ENCODE data around the gene RNF121.

The RNF121 gene

DNA sequence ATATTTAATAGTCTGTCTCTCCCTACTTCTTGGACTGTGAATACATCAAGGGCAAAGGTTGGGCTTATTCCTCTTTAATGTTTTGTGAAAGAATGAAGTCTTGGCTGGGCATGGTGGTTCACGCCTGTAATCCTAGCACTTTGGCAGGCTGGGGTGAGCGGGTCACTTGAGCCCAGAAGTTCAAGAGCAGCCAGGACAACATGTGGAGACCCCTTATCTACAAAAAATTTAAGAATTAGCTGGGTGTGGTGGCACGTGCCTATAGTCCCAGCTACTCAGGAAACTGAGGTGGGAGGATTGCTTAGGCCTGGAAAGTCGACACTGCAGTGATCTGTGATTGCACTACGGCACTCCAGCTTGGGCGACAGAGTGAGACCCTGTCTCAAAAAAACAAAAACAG is 20.2 kb downstream of the RNF121 start:
- no peak overlapping the region for H3K27ac Mint-ChIP-seq
- H3K36me3 Mint-ChIP-seq (ENCODE audit: low read depth): peaks cover 45% of the 10 kb centered on the region
- H3K27me3 Mint-ChIP-seq: no peaks in the 10 kb centered on the region
- H3K4me1 Mint-ChIP-seq (ENCODE audit: low read depth): peaks cover 26% of the 10 kb centered on the region
- H3K9me3 Mint-ChIP-seq: no peaks in the 10 kb centered on the region
- no peak overlapping the region for H3K4me3 Mint-ChIP-seq
- no peak for DNase-seq

DNA sequence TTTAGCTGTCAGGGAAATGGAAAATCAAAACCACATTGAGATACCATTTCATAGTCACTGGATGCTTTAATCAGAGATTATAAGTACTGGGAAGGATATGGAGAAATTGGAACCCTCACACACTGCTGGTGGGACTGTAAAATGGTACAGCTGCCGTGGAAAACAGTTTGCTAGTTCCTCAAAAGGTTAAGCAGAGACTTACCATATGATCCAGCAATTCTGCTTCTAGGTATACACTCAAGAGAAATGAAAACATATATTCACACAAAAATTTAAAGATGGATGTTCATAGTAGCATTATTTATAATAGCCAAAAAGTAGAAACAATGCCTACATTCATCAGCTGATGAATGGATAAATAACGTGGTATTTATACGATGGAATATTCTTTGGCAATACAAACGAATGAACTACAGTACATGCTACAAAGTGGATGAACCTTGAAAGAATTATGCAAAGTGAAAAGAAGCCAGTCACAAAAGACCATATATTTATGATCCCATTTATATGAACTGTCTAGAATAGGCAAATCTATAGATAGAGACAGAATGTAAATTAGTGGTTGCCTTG is 23.0 kb downstream of the RNF121 start:
- no peaks in the 10 kb centered on the region for H3K27me3 Mint-ChIP-seq
- no peak overlapping the region for H3K4me3 Mint-ChIP-seq
- peaks cover 26% of the 10 kb centered on the region for H3K36me3 Mint-ChIP-seq (ENCODE audit: low read depth)
- peaks cover 33% of the 10 kb centered on the region for H3K4me1 Mint-ChIP-seq (ENCODE audit: low read depth)
- no peak overlapping the region for H3K27ac Mint-ChIP-seq
- no peak for DNase-seq
- no peaks in the 10 kb centered on the region for H3K9me3 Mint-ChIP-seq

DNA sequence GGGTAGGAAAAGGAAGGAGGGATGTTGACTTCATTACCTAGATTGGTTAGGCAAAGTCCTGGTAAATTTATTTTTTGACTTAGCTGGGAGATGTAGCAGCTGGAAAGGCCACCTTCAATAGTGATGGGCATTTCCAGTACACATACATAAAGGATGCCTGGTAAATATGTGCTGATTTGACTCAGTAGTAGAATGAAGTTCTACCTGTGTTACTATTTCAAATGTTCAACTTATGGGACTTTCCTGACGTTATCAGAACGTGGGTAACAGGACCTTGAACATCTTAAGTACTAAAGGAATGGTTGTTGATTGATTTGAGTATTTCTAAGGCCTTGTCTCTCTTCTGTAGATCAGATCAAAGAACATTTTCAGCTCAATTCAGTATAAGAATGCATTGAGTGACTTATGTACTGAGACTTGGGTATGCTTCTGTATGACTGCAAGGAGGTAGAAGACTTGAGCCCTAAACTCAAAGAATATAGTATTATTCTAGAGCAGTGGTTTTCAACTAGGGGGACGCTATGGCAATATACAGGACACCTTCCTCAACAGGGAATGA is 27.1 kb downstream of the RNF121 start:
- no peaks in the 10 kb centered on the region for H3K27me3 Mint-ChIP-seq
- H3K4me1 Mint-ChIP-seq (ENCODE audit: low read depth): peaks cover 30% of the 10 kb centered on the region
- peaks cover 45% of the 10 kb centered on the region for H3K36me3 Mint-ChIP-seq (ENCODE audit: low read depth)
- peaks cover 2% of the 10 kb centered on the region for H3K9me3 Mint-ChIP-seq
- H3K27ac Mint-ChIP-seq: peak overlapping the region; percentile 45
- DNase-seq: no peak
- H3K4me3 Mint-ChIP-seq: no peak overlapping the region

DNA sequence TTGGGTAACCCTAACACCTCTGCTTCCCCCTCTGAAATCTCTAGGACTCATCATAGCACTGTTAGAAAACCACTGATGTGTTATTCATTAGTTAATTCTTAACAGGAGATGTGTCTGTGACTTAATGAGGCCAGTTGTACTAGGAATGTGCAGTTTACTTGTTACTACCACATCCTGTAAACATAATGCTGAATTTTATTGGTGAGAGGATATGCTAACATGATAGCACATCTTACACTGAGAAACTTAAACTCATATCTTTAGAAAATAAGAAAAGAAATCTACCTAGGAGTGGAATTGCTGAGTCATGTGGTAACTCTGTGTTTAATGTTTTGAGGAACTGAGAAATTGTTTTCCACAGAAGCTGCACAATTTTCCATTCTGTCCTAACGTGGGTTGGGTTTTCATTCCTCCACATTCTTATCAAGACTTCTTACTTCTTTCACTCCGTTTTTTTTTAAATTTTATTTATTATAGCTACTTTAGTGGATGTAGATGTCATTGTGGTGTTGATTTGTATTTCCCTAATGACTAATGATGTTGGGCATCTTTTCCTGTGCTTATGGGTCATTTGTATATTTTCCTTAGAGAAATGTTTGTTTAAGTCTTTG is 33.7 kb downstream of the RNF121 start:
- Mint-ChIP-seq H3K36me3 (ENCODE audit: low read depth) (peaks cover 80% of the 10 kb centered on the region), H3K4me3 (peak overlapping the region; percentile 50), H3K9me3 (peaks cover 2% of the 10 kb centered on the region), H3K27ac (peak overlapping the region; percentile 90), H3K4me1 (ENCODE audit: low read depth) (peaks cover 28% of the 10 kb centered on the region), H3K27me3 (no peaks in the 10 kb centered on the region)
- no peak for DNase-seq

DNA sequence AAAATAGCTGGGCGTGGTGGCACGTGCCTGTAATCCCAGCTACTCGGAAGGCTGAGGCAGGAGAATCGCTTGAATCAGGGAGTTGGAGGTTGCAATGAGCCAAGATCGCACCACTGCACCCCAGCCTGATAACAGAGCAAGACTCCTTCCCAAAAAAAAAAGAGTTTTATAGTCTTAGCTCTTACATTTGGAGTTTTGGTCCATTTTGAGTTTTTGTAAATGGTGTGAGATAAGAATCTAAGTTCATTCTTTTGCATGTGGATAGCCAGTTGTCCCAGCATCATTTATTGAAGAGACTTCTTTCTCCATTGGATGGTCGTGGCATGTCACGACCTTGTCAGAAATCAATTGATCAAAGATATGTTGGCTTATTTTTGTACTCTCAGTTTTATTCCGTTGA is 34.6 kb downstream of the RNF121 start:
- H3K4me1 Mint-ChIP-seq (ENCODE audit: low read depth): peaks cover 28% of the 10 kb centered on the region
- H3K27ac Mint-ChIP-seq: no peak overlapping the region
- H3K9me3 Mint-ChIP-seq: peaks cover 2% of the 10 kb centered on the region

DNA sequence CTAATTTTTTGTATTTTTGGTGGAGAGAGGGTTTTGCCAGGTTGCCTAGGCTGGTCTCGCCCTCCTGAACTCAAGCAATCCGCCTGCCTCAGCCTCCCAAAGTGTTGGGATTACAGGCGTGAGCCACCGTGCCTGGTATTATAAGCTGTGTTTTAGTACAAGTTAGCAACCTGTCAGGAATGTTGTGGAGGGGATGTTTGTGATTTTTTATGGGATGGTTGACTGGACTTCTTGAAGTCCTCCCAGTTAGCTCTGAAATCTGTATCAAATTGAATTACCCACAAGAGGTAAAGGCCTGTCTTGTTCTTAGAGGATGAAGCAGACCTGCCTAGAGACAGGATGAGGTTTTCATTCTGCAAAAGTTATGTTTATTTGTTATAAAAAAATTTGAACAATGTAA is 35.8 kb downstream of the RNF121 start:
- Mint-ChIP-seq H3K27me3 (no peaks in the 10 kb centered on the region), H3K4me1 (ENCODE audit: low read depth) (peaks cover 28% of the 10 kb centered on the region), H3K36me3 (ENCODE audit: low read depth) (peaks cover 74% of the 10 kb centered on the region), H3K9me3 (peaks cover 2% of the 10 kb centered on the region), H3K27ac (no peak overlapping the region), H3K4me3 (no peak overlapping the region)
- DNase-seq: no peak

More for the DNA sequence above, 34.6 kb downstream of the RNF121 start:
- no peak for DNase-seq
- H3K27me3 Mint-ChIP-seq: no peaks in the 10 kb centered on the region
- H3K36me3 Mint-ChIP-seq (ENCODE audit: low read depth): peaks cover 81% of the 10 kb centered on the region
- H3K4me3 Mint-ChIP-seq: no peak overlapping the region

DNA sequence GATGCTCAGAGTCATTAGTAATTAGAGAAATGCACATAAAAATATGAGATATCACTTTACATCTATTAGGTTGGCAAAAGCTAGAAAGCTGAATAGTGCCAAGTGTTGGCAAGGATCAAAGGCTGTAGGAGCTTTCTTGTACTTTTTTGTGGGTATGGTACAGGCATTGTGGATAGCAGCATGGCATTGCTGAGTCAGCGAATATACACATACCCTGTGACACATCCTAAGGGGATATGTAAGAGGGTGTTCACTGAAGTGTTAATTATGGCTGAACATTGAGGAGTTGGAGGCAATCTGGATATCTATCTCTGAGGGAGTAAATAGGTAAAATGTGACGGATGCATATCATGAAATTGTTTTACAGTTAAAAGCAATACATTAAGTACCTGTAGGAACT is 42.8 kb downstream of the RNF121 start:
- Mint-ChIP-seq H3K27ac (no peak overlapping the region), H3K36me3 (ENCODE audit: low read depth) (peaks cover 47% of the 10 kb centered on the region)

DNA sequence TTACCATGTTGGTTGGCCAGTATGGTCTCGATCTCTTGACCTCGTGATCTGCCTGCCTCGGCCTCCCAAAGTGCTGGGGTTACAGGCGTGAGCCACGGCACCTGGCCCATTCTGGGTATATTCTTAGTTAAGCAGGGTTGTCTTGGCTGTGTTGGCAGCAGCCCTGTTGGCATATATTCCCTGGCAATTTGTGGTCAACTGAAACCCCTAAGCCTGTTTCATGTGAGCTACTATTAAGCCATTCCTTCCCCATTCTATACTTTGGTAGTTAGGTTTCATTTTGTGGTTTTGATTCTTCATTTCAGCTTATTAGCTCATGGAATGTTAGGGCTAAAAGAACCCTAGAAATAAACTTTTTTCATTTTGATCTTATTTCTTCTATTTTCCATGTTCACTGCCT is 47.7 kb downstream of the RNF121 start:
- DNase-seq: no peak
- Mint-ChIP-seq H3K27me3 (no peaks in the 10 kb centered on the region), H3K4me3 (no peak overlapping the region), H3K9me3 (no peaks in the 10 kb centered on the region), H3K27ac (peak overlapping the region; percentile 15), H3K4me1 (ENCODE audit: low read depth) (no peaks in the 10 kb centered on the region), H3K36me3 (ENCODE audit: low read depth) (peaks cover 54% of the 10 kb centered on the region)

More for the DNA sequence above, 42.8 kb downstream of the RNF121 start:
- H3K4me1 Mint-ChIP-seq (ENCODE audit: low read depth): peaks cover 8% of the 10 kb centered on the region
- DNase-seq: no peak
- H3K4me3 Mint-ChIP-seq: no peak overlapping the region
- H3K9me3 Mint-ChIP-seq: no peaks in the 10 kb centered on the region
- H3K27me3 Mint-ChIP-seq: no peaks in the 10 kb centered on the region

DNA sequence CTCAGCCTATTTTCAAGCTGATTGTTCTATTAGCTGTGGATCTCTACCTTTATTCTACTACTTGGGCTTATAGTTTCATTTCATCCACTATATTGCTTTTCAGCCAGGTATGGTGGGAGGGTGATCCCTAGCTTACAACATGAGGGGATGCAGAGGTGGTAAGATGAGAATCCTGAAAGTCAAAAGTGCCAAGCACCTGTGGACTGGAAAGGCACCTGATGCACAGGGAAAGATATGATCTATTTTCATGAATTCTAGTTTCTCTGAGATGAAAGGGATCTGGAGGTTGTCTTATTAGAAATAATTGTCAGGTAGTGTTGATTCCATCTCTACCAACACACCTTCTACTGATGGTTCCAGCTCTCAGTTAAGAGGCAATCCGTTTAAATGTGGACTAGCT is 48.2 kb downstream of the RNF121 start:
- peaks cover 52% of the 10 kb centered on the region for H3K36me3 Mint-ChIP-seq (ENCODE audit: low read depth)
- DNase-seq: no peak
- H3K9me3 Mint-ChIP-seq: no peaks in the 10 kb centered on the region
- no peaks in the 10 kb centered on the region for H3K27me3 Mint-ChIP-seq
- H3K4me1 Mint-ChIP-seq (ENCODE audit: low read depth): no peaks in the 10 kb centered on the region
- no peak overlapping the region for H3K4me3 Mint-ChIP-seq
- peak overlapping the region; percentile 16 for H3K27ac Mint-ChIP-seq

DNA sequence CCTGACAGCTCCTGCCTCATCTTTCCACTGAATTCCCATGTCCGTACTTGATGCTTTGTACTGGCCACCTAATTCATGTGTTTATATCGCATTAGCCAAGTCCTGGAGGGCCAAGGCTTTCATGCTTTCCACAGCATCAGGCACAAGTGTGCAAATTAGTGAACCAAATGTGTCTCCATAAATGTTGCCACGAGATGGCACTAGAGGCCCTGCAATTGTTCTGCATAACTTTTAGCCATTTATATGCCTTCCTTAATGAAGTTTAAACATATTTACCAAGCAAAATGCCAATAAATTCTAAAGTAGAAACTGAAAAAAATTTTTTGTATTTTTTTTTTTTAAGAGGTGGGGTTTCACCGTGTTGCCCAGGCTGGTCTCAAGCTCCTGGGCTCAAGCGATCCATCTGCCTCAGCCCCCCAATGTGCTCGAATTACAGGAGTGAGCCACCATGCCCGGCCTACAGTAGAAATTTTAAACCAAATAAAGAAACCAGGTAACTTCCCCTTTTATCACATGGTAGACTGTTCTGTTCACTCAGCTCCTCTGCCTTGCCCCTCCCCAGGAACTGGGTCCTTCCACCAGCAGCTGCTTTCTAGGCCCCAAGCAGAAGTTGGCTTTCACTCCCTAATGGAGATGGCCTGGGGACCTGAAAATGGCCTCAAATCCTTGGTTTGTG is 49.0 kb downstream of the RNF121 start:
- Mint-ChIP-seq H3K36me3 (ENCODE audit: low read depth) (peaks cover 53% of the 10 kb centered on the region), H3K4me3 (no peak overlapping the region), H3K27ac (no peak overlapping the region), H3K9me3 (no peaks in the 10 kb centered on the region), H3K4me1 (ENCODE audit: low read depth) (no peaks in the 10 kb centered on the region), H3K27me3 (no peaks in the 10 kb centered on the region)
- peak; percentile 38 for DNase-seq

DNA sequence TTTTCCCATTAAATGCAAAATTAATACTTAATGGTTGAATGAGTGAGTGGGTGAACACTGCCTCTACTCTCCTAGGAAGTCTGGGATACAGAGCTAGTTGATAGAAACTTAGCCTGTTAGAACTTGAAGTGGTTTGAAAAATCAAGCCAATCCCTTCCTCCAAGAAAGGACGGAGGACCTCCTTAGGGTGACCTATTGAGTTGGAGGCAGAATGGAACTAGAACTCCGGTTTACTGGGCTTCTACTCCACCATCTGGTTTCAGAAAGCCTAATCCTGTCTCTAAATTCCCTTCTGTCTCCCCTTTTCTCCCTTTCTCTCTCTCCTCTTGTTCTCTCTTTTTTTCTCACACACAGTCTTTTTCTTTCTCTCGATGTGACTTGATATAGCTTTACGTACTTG is 50.2 kb downstream of the RNF121 start:
- Mint-ChIP-seq H3K27ac (no peak overlapping the region), H3K9me3 (no peaks in the 10 kb centered on the region), H3K27me3 (no peaks in the 10 kb centered on the region), H3K4me1 (ENCODE audit: low read depth) (no peaks in the 10 kb centered on the region), H3K4me3 (no peak overlapping the region), H3K36me3 (ENCODE audit: low read depth) (peaks cover 64% of the 10 kb centered on the region)
- DNase-seq: no peak

DNA sequence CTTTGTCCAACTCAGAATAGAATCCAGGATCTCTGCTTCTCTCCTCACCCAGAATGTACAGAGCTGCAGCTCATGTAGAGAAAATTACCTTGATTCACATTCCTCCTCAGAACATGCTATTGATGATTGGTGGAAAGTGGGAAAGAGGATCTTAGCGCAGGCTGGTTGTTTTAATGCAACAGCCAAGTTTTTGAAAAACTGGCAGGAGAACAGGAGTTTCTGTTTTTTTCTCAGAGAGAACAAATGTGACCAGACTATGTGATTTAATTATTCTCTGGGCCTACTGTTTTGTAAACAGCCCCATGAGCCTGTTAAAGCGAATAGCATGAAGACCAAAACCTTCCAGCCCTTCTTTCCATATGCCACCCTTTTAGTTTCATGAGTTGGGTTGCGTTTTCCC is 50.8 kb downstream of the RNF121 start:
- peaks cover 63% of the 10 kb centered on the region for H3K36me3 Mint-ChIP-seq (ENCODE audit: low read depth)
- no peaks in the 10 kb centered on the region for H3K9me3 Mint-ChIP-seq
- H3K4me1 Mint-ChIP-seq (ENCODE audit: low read depth): no peaks in the 10 kb centered on the region
- no peak for DNase-seq
- no peaks in the 10 kb centered on the region for H3K27me3 Mint-ChIP-seq
- no peak overlapping the region for H3K4me3 Mint-ChIP-seq
- no peak overlapping the region for H3K27ac Mint-ChIP-seq

DNA sequence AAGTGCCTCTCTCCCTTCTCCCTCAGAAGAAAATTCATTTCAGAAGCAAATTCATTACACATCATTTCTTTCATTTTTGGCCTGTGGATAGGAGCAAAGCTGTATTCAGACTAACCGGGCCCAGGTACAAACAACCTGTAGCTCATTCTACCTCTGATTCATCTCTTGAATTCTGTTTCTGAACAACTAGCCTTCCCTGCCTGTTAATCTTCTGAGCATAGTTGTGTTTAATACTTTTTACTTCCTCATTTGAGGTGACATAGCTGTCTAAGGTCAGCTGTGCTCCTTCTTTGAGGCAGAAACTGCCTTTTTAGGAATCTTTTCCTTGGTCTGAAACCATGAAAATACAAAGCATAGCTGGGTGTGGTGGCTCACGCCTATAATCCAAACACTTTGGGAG is 57.3 kb downstream of the RNF121 start:
- Mint-ChIP-seq H3K36me3 (ENCODE audit: low read depth) (peaks cover 69% of the 10 kb centered on the region), H3K4me1 (ENCODE audit: low read depth) (no peaks in the 10 kb centered on the region), H3K27ac (no peak overlapping the region), H3K27me3 (no peaks in the 10 kb centered on the region), H3K9me3 (no peaks in the 10 kb centered on the region), H3K4me3 (no peak overlapping the region)
- no peak for DNase-seq

DNA sequence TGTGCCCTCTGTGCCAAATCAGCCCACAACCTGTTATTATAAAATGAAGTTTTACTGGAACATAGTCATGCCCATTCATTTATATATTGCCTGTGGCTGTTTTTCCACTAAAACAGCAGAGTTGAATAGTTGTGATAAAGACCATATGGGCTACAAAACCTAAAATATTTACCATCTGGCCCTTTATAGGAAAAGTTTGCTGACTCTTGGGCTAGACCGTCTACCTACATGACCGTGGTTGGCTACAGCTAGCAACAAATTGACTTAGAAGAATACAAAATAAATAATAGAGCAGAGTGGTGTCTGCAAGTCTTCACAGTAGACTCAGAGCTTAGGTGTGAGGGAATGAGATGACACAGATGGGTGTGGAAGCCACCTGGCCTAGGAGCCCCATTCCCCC is 58.7 kb downstream of the RNF121 start:
- H3K36me3 Mint-ChIP-seq (ENCODE audit: low read depth): peaks cover 69% of the 10 kb centered on the region
- no peak overlapping the region for H3K27ac Mint-ChIP-seq
- H3K9me3 Mint-ChIP-seq: no peaks in the 10 kb centered on the region
- H3K4me3 Mint-ChIP-seq: no peak overlapping the region
- H3K4me1 Mint-ChIP-seq (ENCODE audit: low read depth): peaks cover 9% of the 10 kb centered on the region
- no peaks in the 10 kb centered on the region for H3K27me3 Mint-ChIP-seq
- DNase-seq: no peak

DNA sequence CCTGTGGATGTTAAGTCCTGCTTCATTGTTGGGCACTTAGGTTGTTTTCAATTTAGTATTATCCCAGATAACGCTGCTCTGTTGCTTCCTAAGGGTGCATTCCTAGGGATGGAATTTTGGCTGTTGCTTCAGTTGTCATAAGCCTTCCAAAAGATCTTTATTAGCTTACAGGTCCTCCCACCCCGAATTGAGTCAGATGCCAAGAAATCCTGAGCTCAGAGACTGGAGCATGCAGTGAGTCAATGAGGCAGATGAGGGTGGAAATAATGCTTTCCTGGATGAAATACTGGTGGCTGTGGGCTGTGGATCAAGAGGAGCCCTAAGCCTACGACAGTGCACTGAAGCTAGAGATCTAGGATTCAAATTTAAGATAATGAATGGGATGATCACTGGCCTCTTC is 59.2 kb downstream of the RNF121 start:
- H3K4me1 Mint-ChIP-seq (ENCODE audit: low read depth): peaks cover 9% of the 10 kb centered on the region
- H3K27me3 Mint-ChIP-seq: no peaks in the 10 kb centered on the region
- H3K27ac Mint-ChIP-seq: no peak overlapping the region
- DNase-seq: no peak
- no peak overlapping the region for H3K4me3 Mint-ChIP-seq
- peaks cover 67% of the 10 kb centered on the region for H3K36me3 Mint-ChIP-seq (ENCODE audit: low read depth)
- H3K9me3 Mint-ChIP-seq: no peaks in the 10 kb centered on the region
